Measurements from ENCODE around the gene CAD.
A peak's percentile ranks its signal among the peaks of the same experiment; 100 is the strongest.

CAD gene

DNA sequence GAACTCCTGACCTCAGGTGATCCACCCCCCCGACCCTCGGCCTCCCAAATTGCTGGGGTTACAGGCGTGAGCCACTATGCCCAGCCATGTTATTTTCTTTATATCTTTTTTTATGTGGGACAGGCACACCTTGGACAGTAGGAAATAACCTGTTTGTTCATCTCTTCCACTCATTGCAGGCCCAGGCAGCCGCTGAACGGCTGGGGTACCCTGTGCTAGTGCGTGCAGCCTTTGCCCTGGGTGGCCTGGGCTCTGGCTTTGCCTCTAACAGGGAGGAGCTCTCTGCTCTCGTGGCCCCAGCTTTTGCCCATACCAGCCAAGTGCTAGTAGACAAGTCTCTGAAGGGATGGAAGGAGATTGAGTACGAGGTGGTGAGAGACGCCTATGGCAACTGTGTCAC, 8.4 kb downstream of the CAD start:
- DNase-seq (ENCODE audit: low read depth) = no peak

DNA sequence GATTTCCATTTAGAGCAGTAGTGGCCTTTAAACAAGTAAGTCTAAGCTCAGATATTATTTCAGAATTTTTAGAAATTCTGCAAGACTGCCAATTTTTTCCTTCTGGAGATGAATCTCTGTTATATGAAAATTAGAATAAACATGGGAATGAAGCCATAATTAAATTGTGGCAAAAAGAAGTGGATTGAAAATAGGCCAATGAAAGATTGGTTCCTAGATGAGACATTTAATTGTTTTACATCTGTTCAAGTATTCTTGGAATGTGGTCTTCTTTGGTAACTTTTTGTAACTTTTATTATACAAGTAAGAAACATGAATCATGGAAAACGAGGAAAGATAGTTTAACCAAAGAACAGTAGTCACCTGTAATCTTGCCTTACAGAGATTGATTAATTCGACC, 10.3 kb downstream of the CAD start:
- DNase-seq (ENCODE audit: low read depth) = no peak

DNA sequence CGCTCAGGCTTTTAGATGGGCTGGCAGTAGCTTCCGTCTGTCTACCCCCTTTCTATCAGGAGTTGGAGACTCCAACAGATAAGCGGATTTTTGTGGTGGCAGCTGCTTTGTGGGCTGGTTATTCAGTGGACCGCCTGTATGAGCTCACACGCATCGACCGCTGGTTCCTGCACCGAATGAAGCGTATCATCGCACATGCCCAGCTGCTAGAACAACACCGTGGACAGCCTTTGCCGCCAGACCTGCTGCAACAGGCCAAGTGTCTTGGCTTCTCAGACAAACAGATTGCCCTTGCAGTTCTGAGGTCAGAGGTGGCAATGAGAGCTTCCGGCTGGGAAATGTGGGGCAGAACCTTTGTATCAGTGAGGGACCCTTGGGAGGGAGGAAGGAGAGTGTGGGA, 14.8 kb downstream of the CAD start:
- no peak for DNase-seq (ENCODE audit: low read depth)

DNA sequence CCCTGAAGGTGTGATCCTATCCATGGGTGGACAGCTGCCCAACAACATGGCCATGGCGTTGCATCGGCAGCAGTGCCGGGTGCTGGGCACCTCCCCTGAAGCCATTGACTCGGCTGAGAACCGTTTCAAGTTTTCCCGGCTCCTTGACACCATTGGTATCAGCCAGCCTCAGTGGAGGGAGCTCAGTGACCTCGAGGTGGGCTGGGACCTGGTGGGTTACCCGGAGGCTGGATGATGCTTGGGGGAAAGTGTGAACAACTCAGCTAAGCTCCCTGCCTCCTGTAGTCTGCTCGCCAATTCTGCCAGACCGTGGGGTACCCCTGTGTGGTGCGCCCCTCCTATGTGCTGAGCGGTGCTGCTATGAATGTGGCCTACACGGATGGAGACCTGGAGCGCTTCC, 16.2 kb downstream of the CAD start:
- DNase-seq (ENCODE audit: low read depth) = no peak

DNA sequence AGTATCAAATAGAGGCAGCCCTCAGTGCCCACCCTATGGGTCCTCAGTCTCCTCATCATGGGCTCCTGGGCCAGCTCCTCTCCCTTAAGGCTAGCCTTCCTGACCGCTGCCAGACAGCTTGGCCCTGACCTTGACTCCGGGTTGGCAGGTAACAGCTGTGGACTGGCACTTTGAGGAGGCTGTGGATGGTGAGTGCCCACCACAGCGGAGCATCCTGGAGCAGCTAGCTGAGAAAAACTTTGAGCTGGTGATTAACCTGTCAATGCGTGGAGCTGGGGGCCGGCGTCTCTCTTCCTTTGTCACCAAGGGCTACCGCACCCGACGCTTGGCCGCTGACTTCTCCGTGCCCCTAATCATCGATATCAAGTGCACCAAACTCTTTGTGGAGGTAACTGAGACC, 19.0 kb downstream of the CAD start:
- DNase-seq (ENCODE audit: low read depth) = no peak

DNA sequence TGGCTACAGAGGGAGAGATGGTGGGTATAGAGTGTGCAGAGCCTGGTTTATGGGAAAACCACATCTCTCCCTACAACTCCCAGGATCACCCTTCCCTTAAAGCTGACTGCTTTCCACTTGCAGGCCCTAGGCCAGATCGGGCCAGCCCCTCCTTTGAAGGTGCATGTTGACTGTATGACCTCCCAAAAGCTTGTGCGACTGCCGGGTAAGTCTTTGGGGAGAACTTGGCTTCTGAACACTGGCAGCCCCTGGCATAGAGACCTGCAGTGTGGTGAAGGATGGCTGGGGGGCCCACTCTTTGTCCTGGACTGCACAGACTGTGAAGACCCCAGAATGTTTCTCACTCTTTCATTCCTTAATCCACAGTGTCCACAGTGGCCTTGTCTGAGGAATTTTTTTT, 19.5 kb downstream of the CAD start:
- no peak for DNase-seq (ENCODE audit: low read depth)

DNA sequence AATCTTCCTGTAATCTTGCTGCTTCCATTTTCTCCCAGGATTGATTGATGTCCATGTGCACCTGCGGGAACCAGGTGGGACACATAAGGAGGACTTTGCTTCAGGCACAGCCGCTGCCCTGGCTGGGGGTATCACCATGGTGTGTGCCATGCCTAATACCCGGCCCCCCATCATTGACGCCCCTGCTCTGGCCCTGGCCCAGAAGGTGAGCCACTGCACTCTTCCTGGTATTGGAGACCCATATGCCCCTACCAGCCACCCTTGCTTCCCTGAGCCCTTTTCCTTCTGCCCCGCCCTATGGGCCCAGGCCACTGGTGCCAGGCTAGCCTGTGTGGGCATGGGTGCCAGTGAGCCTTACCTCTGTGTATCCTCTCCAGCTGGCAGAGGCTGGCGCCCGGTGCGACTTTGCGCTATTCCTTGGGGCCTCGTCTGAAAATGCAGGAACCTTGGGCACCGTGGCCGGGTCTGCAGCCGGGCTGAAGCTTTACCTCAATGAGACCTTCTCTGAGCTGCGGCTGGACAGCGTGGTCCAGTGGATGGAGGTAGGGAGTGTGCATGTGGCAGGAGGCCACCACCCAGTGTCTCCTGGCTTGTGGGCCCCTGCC, 20.3 kb downstream of the CAD start:
- no peak for DNase-seq (ENCODE audit: low read depth)

DNA sequence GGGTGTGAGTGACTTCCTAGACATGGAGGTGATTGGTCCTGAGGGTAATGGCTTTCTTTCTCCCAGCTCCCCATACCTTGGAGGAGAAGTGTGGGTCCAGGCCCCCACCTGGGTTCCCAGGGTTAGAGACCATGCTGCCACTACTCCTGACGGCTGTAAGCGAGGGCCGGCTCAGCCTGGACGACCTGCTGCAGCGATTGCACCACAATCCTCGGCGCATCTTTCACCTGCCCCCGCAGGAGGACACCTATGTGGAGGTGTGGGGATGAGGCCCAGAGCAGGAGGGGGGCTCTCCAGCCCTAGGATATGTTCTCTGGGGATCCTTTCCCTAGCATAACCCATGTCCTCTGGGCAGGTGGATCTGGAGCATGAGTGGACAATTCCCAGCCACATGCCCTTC, 21.8 kb downstream of the CAD start:
- no peak for DNase-seq (ENCODE audit: low read depth)

DNA sequence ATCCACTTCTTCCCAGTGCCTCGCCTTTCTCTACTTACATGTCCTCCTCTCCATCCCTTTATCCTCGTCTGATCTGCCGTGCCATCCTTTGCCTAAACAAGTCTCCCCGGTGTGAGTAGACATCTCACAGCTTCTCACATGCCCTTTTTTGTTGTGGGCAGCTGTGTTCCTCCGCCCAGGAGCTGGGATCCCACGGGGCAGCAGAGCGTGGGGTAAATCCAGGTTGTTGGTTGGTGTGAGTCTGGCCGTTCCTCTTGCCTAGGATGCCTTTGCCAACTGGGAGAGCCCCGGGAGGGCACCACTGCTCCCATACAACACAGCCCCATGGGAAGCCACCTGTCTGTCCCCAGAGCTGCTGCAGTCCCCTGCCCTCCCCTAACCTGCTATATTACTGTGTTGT, 23.2 kb downstream of the CAD start:
- DNase-seq (ENCODE audit: low read depth) = no peak

DNA sequence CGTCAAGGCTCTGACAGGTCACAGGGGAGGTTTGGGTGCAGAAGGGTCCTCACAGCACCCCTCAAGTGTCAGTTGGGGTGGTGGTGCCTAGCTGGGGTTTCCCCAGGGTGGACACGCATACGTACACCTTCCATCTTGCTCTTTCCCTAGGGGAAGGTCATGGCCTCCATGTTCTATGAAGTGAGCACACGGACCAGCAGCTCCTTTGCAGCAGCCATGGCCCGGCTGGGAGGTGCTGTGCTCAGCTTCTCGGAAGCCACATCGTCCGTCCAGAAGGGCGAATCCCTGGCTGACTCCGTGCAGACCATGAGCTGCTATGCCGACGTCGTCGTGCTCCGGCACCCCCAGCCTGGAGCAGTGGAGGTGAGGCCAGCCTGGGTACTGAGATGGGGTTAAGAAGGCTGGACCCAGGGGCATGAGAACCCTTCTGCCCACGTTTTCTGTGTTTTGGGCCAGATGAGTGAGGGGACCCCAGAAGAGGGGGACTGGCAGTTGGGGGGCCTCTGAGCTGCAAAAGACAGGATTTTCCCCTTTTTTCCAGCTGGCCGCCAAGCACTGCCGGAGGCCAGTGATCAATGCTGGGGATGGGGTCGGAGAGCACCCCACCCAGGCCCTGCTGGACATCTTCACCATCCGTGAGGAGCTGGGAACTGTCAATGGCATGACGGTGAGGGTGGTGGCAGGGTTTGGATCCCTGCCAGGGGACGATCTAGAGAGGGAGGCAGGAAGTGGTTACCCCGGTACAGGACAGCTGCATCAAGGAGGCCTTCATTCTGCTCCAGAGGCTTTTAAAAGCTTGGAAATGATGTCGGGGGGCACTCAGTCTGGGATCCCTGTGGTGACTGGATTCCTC, 24.8 kb downstream of the CAD start:
- DNase-seq (ENCODE audit: low read depth) = no peak

DNA sequence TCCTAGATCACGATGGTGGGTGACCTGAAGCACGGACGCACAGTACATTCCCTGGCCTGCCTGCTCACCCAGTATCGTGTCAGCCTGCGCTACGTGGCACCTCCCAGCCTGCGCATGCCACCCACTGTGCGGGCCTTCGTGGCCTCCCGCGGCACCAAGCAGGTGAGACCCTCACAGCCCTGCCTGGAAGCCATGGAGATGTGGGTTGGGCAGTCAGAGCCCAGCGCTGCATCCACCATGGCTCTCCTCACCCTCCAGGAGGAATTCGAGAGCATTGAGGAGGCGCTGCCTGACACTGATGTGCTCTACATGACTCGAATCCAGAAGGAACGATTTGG, 25.4 kb downstream of the CAD start:
- no peak for DNase-seq (ENCODE audit: low read depth)

DNA sequence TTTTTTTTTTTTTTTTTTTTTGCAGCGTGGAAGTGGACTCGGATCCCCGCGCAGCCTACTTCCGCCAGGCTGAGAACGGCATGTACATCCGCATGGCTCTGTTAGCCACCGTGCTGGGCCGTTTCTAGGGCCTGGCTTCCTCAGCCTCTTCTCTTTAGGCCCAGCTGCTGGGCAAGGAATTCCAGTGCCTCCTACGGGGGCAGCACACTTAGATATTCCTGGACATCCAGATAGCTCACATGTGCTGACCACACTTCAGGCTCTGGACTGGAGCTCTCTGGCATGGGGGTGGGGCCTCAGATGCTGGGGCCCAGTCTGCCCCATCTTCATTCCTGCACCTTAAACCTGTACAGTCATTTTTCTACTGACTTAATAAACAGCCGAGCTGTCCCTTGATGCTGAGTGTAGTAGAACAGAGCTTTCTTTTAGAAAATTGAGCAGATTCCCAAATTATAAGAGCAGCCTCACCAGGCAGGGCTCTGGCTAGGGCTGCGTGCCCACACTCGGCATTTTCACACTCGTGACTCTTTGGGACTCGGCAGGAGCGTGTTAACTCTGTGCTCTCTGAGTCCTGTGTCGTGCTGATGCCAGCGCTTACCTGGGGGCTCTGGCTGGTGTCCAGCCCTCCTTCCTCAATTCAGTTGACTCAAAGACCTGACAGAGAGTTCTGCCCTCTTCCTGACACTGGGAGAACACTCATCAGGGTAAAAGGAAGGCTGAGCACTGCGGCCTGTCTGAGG, 26.4 kb downstream of the CAD start:
- no peak for DNase-seq (ENCODE audit: low read depth)

DNA sequence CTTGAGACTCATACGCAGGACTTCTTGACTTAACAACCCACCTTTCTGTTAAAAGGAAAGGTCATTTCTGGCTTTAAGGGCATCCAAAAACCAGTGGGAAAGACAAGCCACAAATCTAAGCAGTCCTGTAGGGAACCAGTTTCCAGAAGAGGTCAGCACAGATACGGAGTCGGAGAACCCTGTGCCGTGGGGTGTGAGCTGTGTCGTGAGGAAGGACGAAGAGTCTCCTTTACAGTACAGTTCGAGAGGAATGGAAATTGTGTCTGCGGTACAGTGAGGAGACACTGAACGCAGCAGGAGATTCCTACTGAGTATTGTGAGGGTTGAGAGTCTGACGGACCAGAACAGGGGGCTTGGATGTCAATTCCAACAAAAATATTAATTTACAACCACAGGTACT, 27.9 kb downstream of the CAD start:
- no peak for DNase-seq (ENCODE audit: low read depth)

DNA sequence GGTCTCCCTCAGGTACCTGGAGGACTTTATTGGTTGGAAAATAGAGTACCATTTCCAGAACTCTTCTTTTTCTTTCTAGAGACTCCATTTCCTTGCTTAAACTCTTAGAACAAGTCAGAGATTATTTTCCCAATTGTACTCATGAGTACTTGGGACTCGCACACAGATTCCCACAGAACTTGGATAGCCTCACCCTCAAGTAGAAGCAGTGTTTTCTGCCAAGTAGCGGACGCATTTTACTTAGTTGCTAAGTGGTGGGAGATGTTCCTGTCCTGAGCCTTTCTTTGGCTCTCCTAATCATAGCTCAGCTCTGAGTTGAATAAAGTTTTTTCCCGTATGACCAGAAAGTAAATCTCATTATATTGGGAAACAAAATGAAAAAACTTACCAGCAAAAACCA, 28.5 kb downstream of the CAD start:
- no peak for DNase-seq (ENCODE audit: low read depth)

DNA sequence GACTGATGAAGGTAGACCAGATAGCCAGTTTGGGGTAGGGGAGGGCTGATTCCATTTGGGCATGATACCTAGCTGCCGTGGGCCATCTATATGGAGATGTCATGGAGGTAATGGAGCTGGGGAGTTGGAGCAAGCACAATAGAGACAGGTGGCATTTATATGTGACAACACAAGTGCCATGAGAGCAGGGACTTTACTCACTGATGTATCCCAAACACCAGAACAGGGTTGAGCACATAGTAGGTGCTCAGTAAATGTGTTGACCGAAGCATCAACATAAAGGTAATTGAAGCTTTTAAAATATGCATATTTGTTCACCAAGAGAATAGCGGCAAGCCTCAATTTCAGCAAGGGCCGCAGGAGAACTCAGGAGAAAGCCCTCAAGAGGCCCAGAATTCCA, 30.7 kb downstream of the CAD start:
- DNase-seq (ENCODE audit: low read depth) = no peak

DNA sequence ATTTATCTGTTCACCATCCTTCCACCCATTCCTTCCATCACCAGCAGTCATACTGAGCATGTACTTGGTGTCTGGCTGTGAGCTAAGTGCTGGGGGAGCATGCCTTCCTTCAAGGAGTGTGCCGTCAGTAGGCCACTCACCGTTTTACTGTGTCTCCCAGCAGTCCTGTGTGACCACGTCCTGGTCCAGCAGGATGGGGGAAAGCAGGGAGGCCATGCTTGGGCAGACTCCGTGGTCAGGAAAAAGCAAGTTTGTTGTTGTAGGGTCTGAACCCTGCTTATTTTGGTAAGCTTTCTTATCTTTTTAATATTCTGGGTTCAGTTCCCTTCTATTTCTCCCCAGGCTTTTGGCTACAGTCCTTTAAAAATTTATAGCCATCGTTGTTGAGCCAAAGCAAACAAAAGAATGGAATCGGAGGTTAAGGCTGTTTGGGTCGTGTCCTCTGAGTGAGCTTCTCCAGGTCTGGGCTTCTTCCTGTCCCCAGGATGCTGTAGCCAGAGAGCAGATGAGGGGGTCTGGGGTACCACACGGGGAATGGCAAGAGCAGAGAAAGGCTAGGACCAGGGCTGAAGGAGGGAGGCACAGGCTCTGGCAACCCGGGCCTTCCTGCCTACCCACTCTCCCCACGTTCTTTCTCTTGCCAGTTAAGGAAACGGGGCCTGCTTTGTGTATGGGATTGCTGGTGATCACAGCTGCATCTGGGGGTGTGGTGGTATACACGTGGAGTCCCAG, 32.2 kb downstream of the CAD start:
- DNase-seq (ENCODE audit: low read depth) = no peak

DNA sequence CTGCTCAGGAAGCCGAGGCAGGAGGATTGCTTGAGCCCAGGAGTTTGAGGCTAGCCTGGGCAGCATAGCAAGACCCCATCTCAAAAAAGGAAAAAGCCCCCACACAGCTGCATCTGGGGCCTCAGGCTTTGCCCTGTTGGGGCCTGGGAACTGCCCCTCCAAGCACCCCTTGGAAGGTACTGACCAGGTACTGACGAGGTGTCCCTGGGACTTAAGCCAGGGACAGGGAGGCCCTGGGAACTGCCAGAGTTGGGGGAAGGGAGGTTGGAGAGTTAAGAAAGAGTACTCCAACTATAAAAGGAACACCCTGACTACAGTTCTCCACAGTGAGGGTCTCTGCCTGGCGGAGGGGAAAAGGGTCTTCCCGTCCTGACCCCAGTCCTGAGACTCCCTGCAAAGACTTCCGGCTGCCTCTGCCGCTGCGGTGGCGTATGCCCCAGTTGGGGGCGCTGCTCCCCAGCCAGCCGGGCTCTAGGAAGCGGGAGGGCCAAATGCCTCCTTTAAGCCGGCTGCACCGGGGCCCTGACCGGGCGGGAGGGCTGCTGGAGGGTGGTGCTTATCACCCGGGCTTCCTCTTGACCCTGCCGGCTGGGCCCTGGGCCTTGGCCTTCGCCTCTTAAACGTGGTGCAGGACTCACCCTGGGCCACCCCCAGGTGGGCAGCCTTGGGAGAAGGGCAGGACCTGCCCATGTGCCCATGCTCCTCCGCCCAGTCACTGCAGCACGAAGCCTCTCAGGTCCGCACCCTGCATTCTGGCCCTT, 32.9 kb downstream of the CAD start:
- DNase-seq (ENCODE audit: low read depth) = peak; percentile 43

DNA sequence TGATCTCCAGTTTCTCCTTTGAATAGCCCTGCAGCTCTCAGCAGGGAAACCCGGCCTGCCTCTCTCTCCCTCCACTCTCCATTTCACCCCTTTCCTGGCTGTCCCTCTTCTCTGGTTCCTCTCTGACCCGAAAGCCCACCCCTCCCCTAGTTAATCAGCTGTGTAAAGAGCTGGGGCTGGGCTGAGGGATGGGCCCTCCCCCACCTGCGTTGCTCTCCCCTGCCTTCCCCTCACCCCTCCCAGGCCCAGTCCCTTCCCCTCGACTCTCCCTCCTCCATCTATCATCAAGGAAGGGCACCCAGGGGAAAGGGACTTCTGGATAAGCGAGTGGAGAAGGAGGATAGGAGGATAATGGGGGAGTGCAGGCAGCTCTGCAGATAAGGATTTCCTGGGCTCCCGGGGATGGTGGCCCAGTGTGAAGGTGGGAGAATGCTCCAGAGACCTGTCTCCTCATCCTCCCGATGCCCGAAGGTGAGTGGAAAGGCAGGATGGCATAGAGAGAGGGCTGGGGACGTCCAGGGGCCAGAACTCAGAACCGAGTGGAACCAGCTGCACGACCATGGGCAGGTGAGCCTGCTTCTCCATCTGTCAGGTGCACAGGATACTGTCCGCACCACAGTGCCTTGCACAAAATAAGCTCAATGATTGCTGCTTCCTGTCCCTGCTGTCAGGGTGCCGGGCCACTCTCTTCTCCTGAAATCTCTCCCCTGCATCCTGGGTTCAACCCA, 33.6 kb downstream of the CAD start:
- no peak for DNase-seq (ENCODE audit: low read depth)

DNA sequence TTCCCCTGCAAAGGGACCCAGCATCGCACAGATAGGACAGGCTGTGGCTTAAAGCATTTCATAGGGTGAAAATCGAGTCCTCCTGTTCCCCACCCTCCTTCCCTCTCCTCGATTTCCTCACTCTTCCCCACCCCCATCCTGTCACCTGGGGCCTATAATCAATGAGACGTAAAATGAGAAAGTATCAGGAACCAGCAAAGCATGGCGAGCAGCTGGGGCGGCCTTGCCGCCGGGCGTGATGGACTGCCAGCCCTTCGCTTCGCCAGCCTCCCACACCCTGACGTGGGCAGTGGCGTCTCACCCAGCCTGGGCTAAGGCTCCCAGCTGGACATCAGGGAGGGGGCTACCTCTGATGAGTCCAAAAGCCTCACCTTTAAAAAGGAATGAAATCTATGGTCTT, 34.6 kb downstream of the CAD start:
- no peak for DNase-seq (ENCODE audit: low read depth)

DNA sequence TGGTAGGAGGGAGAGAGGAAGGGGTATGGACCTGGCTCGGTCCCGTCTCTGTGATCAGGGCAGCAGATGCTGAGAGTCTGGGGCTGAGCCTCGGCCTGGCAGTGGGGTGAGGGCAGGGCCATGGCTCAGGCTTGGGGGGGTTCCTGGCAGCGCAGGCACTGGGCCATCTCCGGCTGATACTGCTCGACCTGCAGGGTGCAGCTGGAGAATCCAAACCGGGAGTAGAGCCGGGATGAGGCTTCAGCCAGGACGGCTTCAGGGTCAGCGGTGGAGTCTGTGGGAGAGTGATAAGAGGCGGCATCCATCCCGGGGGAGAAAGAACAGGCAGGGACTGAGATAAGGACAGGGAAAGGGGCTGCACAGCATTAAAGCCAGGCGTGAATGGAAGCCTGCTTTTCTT, 38.0 kb downstream of the CAD start:
- no peak for DNase-seq (ENCODE audit: low read depth)

DNA sequence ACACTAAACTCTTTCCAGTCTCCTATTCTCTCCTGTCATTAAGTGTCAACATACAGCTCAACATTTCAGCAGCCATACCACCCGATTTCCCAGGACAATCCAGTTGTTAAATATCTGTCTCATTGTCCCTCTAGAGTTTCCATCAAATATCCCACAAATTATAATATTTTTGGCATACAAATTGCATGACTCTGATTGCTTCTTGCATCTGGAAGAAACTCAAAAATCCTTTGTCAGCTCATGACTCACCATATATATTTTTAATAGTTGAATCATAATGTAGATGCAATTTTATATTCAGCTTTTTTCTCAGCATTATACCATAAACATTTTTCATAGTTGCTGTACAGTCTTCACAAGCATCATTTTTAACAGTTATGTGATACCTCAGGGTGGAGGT, 38.5 kb downstream of the CAD start:
- DNase-seq (ENCODE audit: low read depth) = peak; percentile 59

Data from ELR (cell line).